CD4-positive, alpha-beta T cell treated with Interferon alpha-2 for 1 hour (primary cell): Measurements from ENCODE around the gene MACROD2.

Source experiments
- DNase-seq, 2 donors: peaks; one replicate each; pipeline ENCODE4 v3.0.0-alpha.2; 2020 to 2022

Gene MACROD2

DNA sequence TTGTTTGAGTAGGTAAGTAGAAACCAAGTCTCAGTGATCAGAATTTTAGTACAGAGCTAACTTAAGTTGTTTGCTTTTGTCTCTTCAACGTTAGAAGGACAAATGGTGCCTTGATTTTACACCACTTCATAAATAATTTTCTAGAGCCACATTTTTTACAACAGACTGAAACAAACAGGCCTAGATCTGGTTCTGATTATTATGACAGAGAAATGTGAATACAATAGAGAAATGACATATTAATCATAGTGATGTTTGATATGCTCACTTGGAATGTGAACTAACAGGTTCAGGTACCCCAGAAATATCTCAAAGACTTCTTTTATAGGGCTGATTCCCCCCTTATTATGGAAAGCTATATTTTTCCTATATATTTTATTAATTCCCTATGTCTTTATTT, 1817.4 kb downstream of the MACROD2 start:
- no peak for DNase-seq

- DNase-seq, result no peak
Measured at GRCh38 chr20:15814360-15814759, 1819.0 kb downstream of the MACROD2 start.

DNA sequence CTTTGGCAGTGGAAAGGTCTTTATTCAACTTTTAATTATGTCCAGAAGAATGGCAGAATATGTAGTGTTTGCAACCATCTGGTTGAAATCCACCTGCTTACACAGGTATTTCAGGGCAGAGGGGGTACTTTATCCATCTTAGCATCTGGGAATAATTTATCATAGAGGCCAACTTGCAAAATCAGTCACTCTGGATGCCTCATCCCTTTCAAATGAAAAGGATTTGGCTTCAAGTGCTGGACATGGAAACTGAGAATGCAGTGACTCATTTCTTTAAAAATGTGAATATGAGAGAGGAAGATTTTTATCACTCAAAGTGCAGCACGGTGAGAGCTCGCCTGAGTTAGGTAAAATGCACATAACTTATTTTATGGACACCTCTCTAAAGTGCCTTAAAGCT, 1819.6 kb downstream of the MACROD2 start:
- DNase-seq, result no peak

DNA sequence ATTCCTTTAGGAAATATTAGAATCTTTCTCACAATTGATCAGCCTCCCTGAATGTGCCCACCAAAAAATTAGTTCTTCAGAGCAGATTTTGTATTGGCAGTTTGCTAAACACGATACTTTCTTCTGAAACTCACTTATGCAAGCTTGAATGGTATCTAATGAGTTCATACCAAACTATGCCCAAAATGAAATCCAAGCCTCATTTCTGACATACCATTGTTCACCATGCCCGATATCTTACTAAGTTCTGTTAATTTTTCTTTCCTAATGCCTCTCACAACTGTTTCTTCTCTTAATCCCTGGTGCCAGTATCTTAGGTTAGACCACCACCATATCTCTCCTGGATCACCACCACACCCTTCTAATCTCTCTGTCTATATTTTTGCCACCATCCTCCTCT, 1822.0 kb downstream of the MACROD2 start:
- no peak for DNase-seq

DNA sequence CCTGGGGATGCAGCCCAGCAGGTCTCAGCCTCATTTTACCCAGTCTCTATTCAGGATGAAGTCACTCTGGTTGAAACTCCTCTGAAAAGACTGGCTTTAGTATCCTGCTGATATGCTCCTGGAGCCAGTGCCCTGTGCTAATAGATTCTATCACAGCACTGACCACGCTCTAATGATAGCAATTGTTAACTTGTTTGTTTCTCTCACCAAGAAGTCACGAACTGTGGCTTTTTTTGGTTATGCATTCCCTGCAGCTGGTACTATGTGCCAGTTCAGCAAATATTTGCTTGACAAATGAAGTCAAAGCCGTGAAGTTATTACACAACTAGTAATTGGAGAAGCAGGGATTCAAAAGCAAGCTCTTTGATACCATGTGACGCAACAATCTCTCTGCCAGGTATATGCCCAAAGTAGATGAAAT, 1823.3 kb downstream of the MACROD2 start:
- no peak for DNase-seq

- DNase-seq, result no peak
Measured at GRCh38 chr20:15823718-15824117, 1828.4 kb downstream of the MACROD2 start.

GRCh38 chr20:15827628-15828027, 1832.3 kb downstream of the MACROD2 start:
- no peak for DNase-seq

- no peak for DNase-seq
Measured at GRCh38 chr20:15831201-15831600, 1835.9 kb downstream of the MACROD2 start.

DNA sequence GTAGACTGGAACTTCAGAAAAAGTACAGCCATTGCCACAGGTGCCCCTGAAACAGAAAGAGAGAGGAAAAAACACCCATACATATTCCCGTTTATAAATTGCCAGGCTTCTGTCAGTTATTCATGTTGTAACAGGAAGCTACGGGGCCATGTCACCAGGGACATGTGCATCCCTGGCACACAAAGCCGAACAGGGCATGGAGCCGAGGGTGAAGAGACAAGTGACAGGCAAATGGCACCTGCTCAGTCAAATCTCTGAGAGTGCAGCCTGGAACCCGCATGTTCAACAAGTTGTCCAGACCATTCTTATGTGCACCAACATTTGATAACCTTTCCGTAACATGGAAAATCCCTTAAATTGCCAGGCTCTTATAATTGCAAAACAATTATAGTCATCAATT, 1837.2 kb downstream of the MACROD2 start:
- no peak for DNase-seq

GRCh38 chr20:15834857-15835256, 1839.5 kb downstream of the MACROD2 start:
- no peak for DNase-seq

GRCh38 chr20:15835811-15836210, 1840.5 kb downstream of the MACROD2 start:
- DNase-seq, result no peak

DNA sequence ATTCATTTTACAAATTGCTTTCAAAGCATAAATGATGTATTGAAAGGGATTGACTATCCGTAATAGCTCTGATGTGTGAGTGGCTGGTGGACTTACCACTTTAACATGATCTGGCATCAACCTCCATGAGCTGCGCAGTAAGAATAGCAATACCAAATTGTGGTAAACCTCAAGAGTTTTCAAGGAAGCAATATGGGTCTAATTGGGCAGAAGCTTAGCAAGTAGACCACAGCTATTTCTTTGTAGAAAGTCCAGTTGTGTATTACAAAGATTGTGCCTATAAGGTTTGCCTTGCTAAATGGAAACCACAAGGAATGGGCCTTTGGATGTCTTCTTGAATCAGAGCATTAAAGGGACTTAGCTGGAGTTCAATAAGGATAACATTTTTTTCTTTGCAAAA, 1841.3 kb downstream of the MACROD2 start:
- no peak for DNase-seq

DNA sequence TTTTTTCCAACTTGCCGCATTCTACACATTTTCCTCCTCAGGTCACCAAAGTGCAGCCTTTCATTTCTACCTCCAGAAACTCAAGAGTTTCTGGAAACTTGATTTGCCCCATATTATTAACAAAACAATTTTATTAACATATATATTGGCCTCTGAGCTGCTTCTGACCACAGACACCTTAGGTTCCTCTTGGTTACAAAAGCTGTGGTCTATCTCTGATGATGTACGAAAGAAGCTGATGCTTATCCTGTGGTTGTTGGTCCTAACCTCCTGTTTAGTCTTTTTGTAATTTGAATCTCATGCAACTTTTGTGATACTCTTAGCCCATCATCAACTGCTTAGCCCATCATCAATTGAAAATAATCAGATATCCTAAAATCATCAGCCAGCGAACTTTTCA, 1842.2 kb downstream of the MACROD2 start:
- no peak for DNase-seq

DNA sequence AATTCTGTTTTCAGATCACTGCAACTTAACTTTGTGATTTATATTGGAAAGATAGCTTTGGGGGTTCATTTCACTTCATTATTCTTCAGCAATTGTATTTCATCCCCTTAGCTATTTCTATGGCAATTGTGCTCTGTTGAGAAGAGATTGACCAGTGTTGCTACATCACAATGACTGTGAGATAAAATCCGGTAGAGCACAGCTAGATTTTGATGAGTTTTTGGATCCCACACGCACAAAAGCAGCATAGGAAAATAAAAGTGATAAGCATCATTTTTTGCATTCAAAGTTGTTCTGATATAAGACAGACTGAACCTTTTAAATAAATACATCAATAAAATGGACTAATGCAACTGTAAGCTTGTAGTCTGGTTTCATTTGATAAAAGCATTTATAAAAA, 1843.2 kb downstream of the MACROD2 start:
- no peak for DNase-seq

- DNase-seq, result no peak
Measured at GRCh38 chr20:15840636-15841301, 1845.5 kb downstream of the MACROD2 start.

- no peak for DNase-seq
Measured at GRCh38 chr20:15842872-15843271, 1847.6 kb downstream of the MACROD2 start.

DNA sequence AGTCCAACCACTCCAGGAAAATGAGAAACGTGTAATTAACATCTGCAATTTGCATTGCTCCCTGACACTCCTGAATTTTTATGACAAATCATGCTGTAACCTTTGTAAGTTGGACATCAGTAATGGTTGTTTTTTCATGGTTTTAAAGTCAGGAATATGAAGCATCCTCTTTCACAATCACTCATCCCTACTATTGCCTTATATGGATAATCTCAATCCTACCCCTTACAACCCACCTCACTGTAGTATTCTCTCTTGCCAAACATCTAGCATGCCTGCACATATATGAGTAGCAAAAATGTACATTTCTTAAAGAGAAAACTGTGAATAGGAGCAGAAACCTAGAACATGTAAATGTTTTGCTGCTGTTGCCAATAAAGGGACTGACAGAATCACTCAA, 1848.5 kb downstream of the MACROD2 start:
- DNase-seq, result no peak

DNA sequence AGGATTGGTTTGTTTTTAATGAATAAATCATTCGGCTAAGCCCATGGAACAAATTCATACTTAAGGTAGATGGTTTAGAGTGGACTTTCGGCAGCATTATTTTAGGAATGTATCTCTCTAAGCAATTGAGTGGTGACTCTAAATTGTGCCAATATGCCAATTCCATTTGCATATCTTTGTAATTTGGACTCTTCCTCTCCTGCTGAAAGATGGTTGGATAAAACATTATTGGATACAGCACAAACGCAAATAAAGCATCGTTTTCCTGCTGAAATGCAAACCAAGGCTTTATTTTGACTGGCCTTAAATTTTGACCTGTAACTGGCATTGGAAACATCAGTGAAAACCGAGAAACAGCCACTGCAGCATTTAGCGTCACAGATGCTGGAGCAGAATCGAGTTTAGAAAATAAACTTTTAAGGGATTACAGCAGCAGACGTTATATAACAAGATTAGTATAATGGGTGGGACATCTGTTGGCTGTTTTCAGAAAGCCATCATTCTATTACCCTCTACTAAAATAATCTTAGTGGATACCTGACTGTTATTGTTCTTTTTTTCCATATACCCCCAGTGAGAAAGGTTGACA, 1852.0 kb downstream of the MACROD2 start:
- no peak for DNase-seq

GRCh38 chr20:15848126-15848525, 1852.8 kb downstream of the MACROD2 start:
- no peak for DNase-seq

DNA sequence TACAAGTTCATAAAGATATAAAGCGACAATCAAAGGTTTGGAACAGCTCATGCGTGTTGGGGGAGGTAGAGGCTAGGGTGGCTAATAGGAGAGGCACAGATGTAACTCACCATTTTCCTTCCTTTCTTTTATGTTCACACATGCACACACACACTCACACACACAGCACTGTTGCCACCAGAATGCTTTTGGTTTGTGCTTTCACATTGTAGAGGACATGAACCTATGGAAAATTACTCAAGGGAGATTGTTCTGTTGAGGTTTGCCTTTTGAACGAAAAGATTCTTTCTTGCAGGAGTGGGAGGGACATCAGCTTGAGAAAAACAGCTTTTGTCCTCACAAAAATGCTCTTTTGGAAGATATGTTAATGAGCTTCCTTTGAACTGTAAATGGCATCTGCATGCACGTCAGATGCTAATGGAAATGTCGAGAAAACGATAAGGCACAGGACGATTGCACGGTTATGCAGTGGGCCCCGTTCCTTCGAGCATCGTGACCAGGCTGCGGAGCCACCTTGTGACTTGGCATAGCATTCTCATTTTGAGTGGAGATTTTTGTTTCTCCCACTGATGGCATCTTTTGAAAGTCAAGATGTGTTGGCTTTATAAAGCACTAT, 1853.8 kb downstream of the MACROD2 start:
- no peak for DNase-seq

DNA sequence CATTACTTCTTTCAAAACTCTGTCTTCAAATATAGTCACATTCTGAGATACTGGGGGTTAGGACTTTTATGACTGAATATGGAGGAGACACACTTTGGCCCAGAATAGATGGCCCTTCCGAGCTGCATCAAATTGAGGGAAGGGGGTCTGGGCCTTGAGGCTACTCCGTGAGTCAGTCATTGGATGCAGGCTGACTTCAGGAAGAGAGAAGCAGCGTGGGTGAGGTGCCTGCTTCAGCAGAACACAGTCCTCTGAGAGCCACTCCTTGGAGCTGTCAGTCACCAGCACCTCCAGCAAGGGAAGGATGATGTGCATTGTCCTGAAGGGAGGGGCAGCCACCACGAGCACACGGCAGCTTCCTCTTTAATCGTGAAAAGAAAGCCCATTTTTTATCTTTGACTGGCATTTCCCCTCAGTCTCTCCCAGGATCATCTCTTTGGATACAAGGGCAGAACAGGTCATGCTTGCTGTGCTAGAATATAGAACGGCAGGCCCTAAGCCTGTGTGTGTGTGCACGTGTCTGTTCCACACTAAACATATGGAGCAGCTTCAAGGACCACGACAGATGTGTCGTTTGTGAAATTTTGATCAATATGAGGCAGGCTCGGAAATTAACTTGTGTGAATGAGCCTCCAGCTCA, 1856.4 kb downstream of the MACROD2 start:
- DNase-seq, result no peak

GRCh38 chr20:15854911-15855310, 1859.6 kb downstream of the MACROD2 start:
- DNase-seq, result no peak

GRCh38 chr20:15857173-15857784, 1862.0 kb downstream of the MACROD2 start:
- no peak for DNase-seq

DNA sequence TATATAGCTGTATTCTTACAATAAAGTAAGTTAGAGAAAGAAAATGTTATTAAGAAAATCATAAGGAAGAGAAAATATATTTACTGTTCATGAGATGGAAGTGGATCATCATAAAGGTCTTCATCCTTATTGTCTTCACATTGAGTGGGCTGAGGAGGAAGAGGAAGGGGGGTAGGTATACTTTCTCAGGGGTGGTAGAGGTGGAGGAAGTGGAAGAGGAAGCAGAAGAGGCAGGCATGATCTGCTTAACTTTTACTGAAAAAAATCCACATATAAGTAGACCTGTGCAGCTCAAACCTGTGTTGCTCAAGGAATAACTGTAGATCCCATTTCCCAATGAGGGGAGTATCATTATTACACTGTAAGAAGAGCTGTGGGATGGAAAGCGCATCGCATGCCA, 1863.7 kb downstream of the MACROD2 start:
- DNase-seq, result no peak
